ENCODE measurements around the gene AFG3L2. TPM values are rescaled to one million over a fixed set of nuclear protein-coding genes. Genes with fewer than 3 reads are reported as not detected.

AFG3L2 gene
- total and polyA plus RNA-seq, 4 donors = 17.9 to 31.6 (median 25.6) TPM

GRCh38 chr18:12374401-12374800, 2.6 kb downstream of the AFG3L2 start:
- intact Hi-C loops (cut with DNase I) = loop anchor here (10.0 kb wide), 2 partner anchors 100 to 570 kb away; partner anchors contain the start of gene SEH1L (in 1 of the 2)
- Histone ChIP-seq H3K27ac (ENCODE audit: low read depth in 1 of 2, low read length in 2 of 2) (no peak overlapping the region), H3K36me3 (ENCODE audit: control insufficient read depth in 1 of 2, insufficient read depth in 2 of 2, low read length in 1 of 2) (no peaks in the 10 kb centered on the region), H3K27me3 (ENCODE audit: control insufficient read depth in 1 of 2, insufficient read depth in 2 of 2, low read length in 1 of 2) (no peaks in the 10 kb centered on the region), H3K4me3 (ENCODE audit: low read length in 2 of 2) (no peak overlapping the region), H3K4me1 (ENCODE audit: control insufficient read depth in 1 of 2, insufficient read depth in 2 of 2, low read length in 2 of 2) (no peaks in the 10 kb centered on the region), H3K9me3 (ENCODE audit: control insufficient read depth, low read length) (no peaks in the 10 kb centered on the region)
- DNase-seq (peak in 1 of 2 donors; percentile 25), ATAC-seq (ENCODE audit: low FRiP score) (no peak)
- WGBS, 2 donors = 91 to 97% methylated on average over 6 of the region's 6 CpGs

- Histone ChIP-seq H3K27ac (ENCODE audit: low read depth in 1 of 2, low read length in 2 of 2) (no peak overlapping the region), H3K36me3 (ENCODE audit: control insufficient read depth in 1 of 2, insufficient read depth in 2 of 2, low read length in 1 of 2) (no peaks in the 10 kb centered on the region), H3K9me3 (ENCODE audit: control insufficient read depth, low read length) (no peaks in the 10 kb centered on the region), H3K4me1 (ENCODE audit: control insufficient read depth in 1 of 2, insufficient read depth in 2 of 2, low read length in 2 of 2) (no peaks in the 10 kb centered on the region), H3K27me3 (ENCODE audit: control insufficient read depth in 1 of 2, insufficient read depth in 2 of 2, low read length in 1 of 2) (no peaks in the 10 kb centered on the region), H3K4me3 (ENCODE audit: low read length in 2 of 2) (no peak overlapping the region)
- ATAC-seq (ENCODE audit: low FRiP score) (no peak), DNase-seq (no peak)
- intact Hi-C loops (cut with DNase I) = loop anchor here (10.0 kb wide), 2 partner anchors 99 to 571 kb away; partner anchors contain the start of gene SEH1L (in 1 of the 2)
- 61 to 67% methylated on average over 2 of the region's 2 CpGs for WGBS, 2 donors
Observed at GRCh38 chr18:12373771-12374116, 3.3 kb downstream of the AFG3L2 start.

GRCh38 chr18:12373116-12373770, 3.8 kb downstream of the AFG3L2 start:
- Histone ChIP-seq H3K9me3 (ENCODE audit: control insufficient read depth, low read length) (no peaks in the 10 kb centered on the region), H3K27me3 (ENCODE audit: control insufficient read depth in 1 of 2, insufficient read depth in 2 of 2, low read length in 1 of 2) (no peaks in the 10 kb centered on the region), H3K4me1 (ENCODE audit: control insufficient read depth in 1 of 2, insufficient read depth in 2 of 2, low read length in 2 of 2) (no peaks in the 10 kb centered on the region), H3K36me3 (ENCODE audit: control insufficient read depth in 1 of 2, insufficient read depth in 2 of 2, low read length in 1 of 2) (no peaks in the 10 kb centered on the region), H3K4me3 (ENCODE audit: low read length in 2 of 2) (no peak overlapping the region), H3K27ac (ENCODE audit: low read depth in 1 of 2, low read length in 2 of 2) (no peak overlapping the region)
- intact Hi-C loops (cut with DNase I) = loop anchor here (10.0 kb wide), 2 partner anchors 98 to 572 kb away; partner anchors contain the start of gene SEH1L (in 1 of the 2)
- ATAC-seq (ENCODE audit: low FRiP score) (no peak), DNase-seq (no peak)
- 74 to 77% methylated on average over 4 of the region's 4 CpGs for WGBS, 2 donors

- Histone ChIP-seq H3K27ac (ENCODE audit: low read depth in 1 of 2, low read length in 2 of 2) (no peak overlapping the region), H3K27me3 (ENCODE audit: control insufficient read depth in 1 of 2, insufficient read depth in 2 of 2, low read length in 1 of 2) (no peaks in the 10 kb centered on the region), H3K4me1 (ENCODE audit: control insufficient read depth in 1 of 2, insufficient read depth in 2 of 2, low read length in 2 of 2) (no peaks in the 10 kb centered on the region), H3K9me3 (ENCODE audit: control insufficient read depth, low read length) (no peaks in the 10 kb centered on the region), H3K4me3 (ENCODE audit: low read length in 2 of 2) (no peak overlapping the region), H3K36me3 (ENCODE audit: control insufficient read depth in 1 of 2, insufficient read depth in 2 of 2, low read length in 1 of 2) (no peaks in the 10 kb centered on the region)
- WGBS, 2 donors = 63 to 67% methylated on average over 3 of the region's 3 CpGs
- intact Hi-C loops (cut with DNase I) = loop anchor here (10.0 kb wide), 2 partner anchors 98 to 572 kb away; partner anchors contain the start of gene SEH1L (in 1 of the 2)
- DNase-seq (no peak), ATAC-seq (ENCODE audit: low FRiP score) (no peak)
Observed at GRCh38 chr18:12372406-12372805, 4.6 kb downstream of the AFG3L2 start.

GRCh38 chr18:12371590-12371989, 5.4 kb downstream of the AFG3L2 start:
- no peak for DNase-seq
- no peak for ATAC-seq (ENCODE audit: low FRiP score)
- Histone ChIP-seq H3K36me3 (ENCODE audit: control insufficient read depth in 1 of 2, insufficient read depth in 2 of 2, low read length in 1 of 2) (no peaks in the 10 kb centered on the region), H3K4me1 (ENCODE audit: control insufficient read depth in 1 of 2, insufficient read depth in 2 of 2, low read length in 2 of 2) (no peaks in the 10 kb centered on the region), H3K9me3 (ENCODE audit: control insufficient read depth, low read length) (no peaks in the 10 kb centered on the region), H3K27me3 (ENCODE audit: control insufficient read depth in 1 of 2, insufficient read depth in 2 of 2, low read length in 1 of 2) (no peaks in the 10 kb centered on the region), H3K4me3 (ENCODE audit: low read length in 2 of 2) (no peak overlapping the region), H3K27ac (ENCODE audit: low read depth in 1 of 2, low read length in 2 of 2) (no peak overlapping the region)
- WGBS, 2 donors = 78 to 87% methylated on average over 2 of the region's 2 CpGs
- intact Hi-C loops (cut with DNase I) = loop anchor here (10.0 kb wide), 2 partner anchors 97 to 573 kb away; partner anchors contain the start of gene SEH1L (in 1 of the 2)

- Histone ChIP-seq H3K4me3 (ENCODE audit: low read length in 2 of 2) (no peak overlapping the region), H3K4me1 (ENCODE audit: control insufficient read depth in 1 of 2, insufficient read depth in 2 of 2, low read length in 2 of 2) (no peaks in the 10 kb centered on the region), H3K27ac (ENCODE audit: low read depth in 1 of 2, low read length in 2 of 2) (no peak overlapping the region), H3K9me3 (ENCODE audit: control insufficient read depth, low read length) (no peaks in the 10 kb centered on the region), H3K27me3 (ENCODE audit: control insufficient read depth in 1 of 2, insufficient read depth in 2 of 2, low read length in 1 of 2) (no peaks in the 10 kb centered on the region), H3K36me3 (ENCODE audit: control insufficient read depth in 1 of 2, insufficient read depth in 2 of 2, low read length in 1 of 2) (peaks cover 0 to 2% of the 10 kb centered on the region in 2 donors)
- DNase-seq (no peak), ATAC-seq (ENCODE audit: low FRiP score) (no peak)
- intact Hi-C loops (cut with DNase I) = no loop called here
- 89 to 90% methylated on average over 7 of the region's 7 CpGs for WGBS, 2 donors
Observed at GRCh38 chr18:12369211-12369610, 7.8 kb downstream of the AFG3L2 start.

GRCh38 chr18:12366784-12367183, 10.2 kb downstream of the AFG3L2 start:
- Histone ChIP-seq H3K27me3 (ENCODE audit: control insufficient read depth in 1 of 2, insufficient read depth in 2 of 2, low read length in 1 of 2) (no peaks in the 10 kb centered on the region), H3K4me1 (ENCODE audit: control insufficient read depth in 1 of 2, insufficient read depth in 2 of 2, low read length in 2 of 2) (no peaks in the 10 kb centered on the region), H3K36me3 (ENCODE audit: control insufficient read depth in 1 of 2, insufficient read depth in 2 of 2, low read length in 1 of 2) (peaks cover 3 to 6% of the 10 kb centered on the region in 2 donors), H3K9me3 (ENCODE audit: control insufficient read depth, low read length) (no peaks in the 10 kb centered on the region), H3K4me3 (ENCODE audit: low read length in 2 of 2) (no peak overlapping the region), H3K27ac (ENCODE audit: low read depth in 1 of 2, low read length in 2 of 2) (no peak overlapping the region)
- 79 to 84% methylated on average over 5 of the region's 5 CpGs for WGBS, 2 donors
- ATAC-seq (ENCODE audit: low FRiP score) = no peak
- intact Hi-C loops (cut with DNase I) = no loop called here
- no peak for DNase-seq

GRCh38 chr18:12366379-12366778, 10.6 kb downstream of the AFG3L2 start:
- no peak for ATAC-seq (ENCODE audit: low FRiP score)
- no peak for DNase-seq
- no peaks in the 10 kb centered on the region for H3K9me3 ChIP-seq (ENCODE audit: control insufficient read depth, low read length)
- H3K27ac ChIP-seq (ENCODE audit: low read depth in 1 of 2, low read length in 2 of 2) = no peak overlapping the region
- no peak overlapping the region for H3K4me3 ChIP-seq (ENCODE audit: low read length in 2 of 2)
- peaks cover 3 to 6% of the 10 kb centered on the region in 2 donors for H3K36me3 ChIP-seq (ENCODE audit: control insufficient read depth in 1 of 2, insufficient read depth in 2 of 2, low read length in 1 of 2)
- WGBS, 2 donors = 88 to 93% methylated on average over 8 of the region's 8 CpGs
- no peaks in the 10 kb centered on the region for H3K4me1 ChIP-seq (ENCODE audit: control insufficient read depth in 1 of 2, insufficient read depth in 2 of 2, low read length in 2 of 2)
- no peaks in the 10 kb centered on the region for H3K27me3 ChIP-seq (ENCODE audit: control insufficient read depth in 1 of 2, insufficient read depth in 2 of 2, low read length in 1 of 2)
- intact Hi-C loops (cut with DNase I) = no loop called here
